ENCODE data around the gene BACH2. TPM values are rescaled to one million over a fixed set of nuclear protein-coding genes. Genes with fewer than 3 reads are reported as not detected.
A peak's percentile ranks its signal among the peaks of the same experiment; 100 is the strongest.

Gene BACH2
- total and polyA plus RNA-seq, 2 of the 4 experiments (the other 2 are of a cell fraction): 1.3 to 1.4 TPM

DNA sequence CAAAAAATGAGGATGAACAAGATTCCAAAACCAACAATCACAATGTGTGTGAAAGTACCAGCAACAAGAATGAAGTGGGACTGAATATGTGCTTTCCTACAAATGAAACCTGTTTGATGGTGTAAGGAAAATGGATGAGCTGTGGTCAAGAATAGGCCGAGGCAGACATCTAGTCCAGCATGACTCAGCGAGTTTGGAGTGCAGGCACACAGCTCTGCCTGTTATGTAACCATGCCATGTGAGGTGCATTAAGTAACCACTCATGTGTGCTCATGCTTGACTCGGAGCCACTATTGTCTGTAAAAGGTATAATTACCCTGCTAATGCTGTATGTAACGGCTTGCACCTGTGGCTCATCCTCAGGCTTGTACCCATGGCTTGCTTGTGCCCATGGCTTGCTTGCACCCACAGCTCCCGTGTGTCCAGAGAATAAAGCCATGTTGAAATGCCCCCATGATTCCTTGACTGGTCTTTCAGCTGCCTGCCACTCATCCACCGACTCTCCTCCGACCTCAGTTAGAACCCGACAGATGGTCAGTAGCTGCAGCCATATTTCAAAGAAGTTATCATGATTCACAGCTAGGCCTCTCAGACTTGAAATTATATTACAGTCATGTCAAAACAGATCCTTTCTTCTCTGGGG is 98.7 kb downstream of the BACH2 start:
- Histone ChIP-seq H2BK15ac (ENCODE audit: low read depth, low read length) (peak overlapping the region; percentile 1; the same call in 1 of the 3 replicates), H3K56ac (ENCODE audit: extremely low read depth, insufficient read depth, low read length) (no peak overlapping the region), H4K5ac (ENCODE audit: low read depth, low read length) (peak overlapping the region; percentile 38; the same call in 1 of the 2 replicates), H4K20me1 (ENCODE audit: insufficient read depth, low read length) (no peaks in the 10 kb centered on the region), H3K9me1 (ENCODE audit: insufficient read depth, low read length) (peaks cover 7% of the 10 kb centered on the region), H3K79me1 (ENCODE audit: low read depth in 1 of 2, low read length in 2 of 2) (no peaks in the 10 kb centered on the region), H4K8ac (ENCODE audit: low read depth in 2 of 2, low read length in 2 of 2) (peak overlapping the region in 1 of 2 experiments; percentile 36; a peak in 2 of 4 replicates), H3K27ac (ENCODE audit: insufficient read depth, low read length) (peak overlapping the region; percentile 6; the same call in 1 of the 2 replicates), H2AK9ac (replicated peaks; ENCODE audit: low read depth, low read length, poor library complexity) (no peak overlapping the region), H3K27me3 (ENCODE audit: control insufficient read depth, insufficient read depth, low read length) (no peaks in the 10 kb centered on the region), H3K4me2 (ENCODE audit: low read depth, low read length) (no peak overlapping the region), H3K4ac (ENCODE audit: low read depth, low read length) (0 out of 2 replicates have a peak overlapping the region, but pooled peaks have one; percentile 2), H2BK5ac (ENCODE audit: low read depth, low read length, poor library complexity, severe bottlenecking) (peak overlapping the region; percentile 18), H4K91ac (ENCODE audit: insufficient read depth, low read depth, low read length) (no peak overlapping the region; the same call in 1 of the 2 replicates), H2AFZ (replicated peaks; ENCODE audit: low read length, poor library complexity) (no peak overlapping the region), H3K23ac (ENCODE audit: low read depth, low read length) (no peak overlapping the region), H3K14ac (replicated peaks; ENCODE audit: low read depth, low read length) (peak overlapping the region; percentile 49; the same call in 1 of the 2 replicates), H3K9me3 (ENCODE audit: control insufficient read depth, insufficient read depth, low read length) (no peaks in the 10 kb centered on the region), H3K18ac (ENCODE audit: low read depth, low read length) (peak overlapping the region; percentile 49), H3K9ac (ENCODE audit: low read depth, low read length) (no peak overlapping the region), H2AK5ac (ENCODE audit: low read depth, low read length) (peak overlapping the region; percentile 31; the same call in 1 of the 2 replicates), H2BK20ac (ENCODE audit: low read depth, low read length) (peak overlapping the region; percentile 13; the same call in 1 of the 2 replicates), H3K4me3 (ENCODE audit: insufficient read depth, low read depth, low read length) (no peak overlapping the region), H3K36me3 (ENCODE audit: control insufficient read depth, insufficient read depth, low read length) (no peaks in the 10 kb centered on the region), H2BK120ac (ENCODE audit: low read depth, low read length) (peak overlapping the region; percentile 48), H3K4me1 (ENCODE audit: control insufficient read depth, insufficient read depth, low read length) (peaks cover 13% of the 10 kb centered on the region)
- 0 out of 2 replicates have a peak, but pooled peaks have one; percentile 22 for ATAC-seq (ENCODE audit: low read depth)
- intact Hi-C loops (cut with micrococcal nuclease) (no loop called here), in situ Hi-C loops (cut with MboI; ENCODE audit: low sequenced_read_pairs) (no loop called here), dilution Hi-C loops (cut with HindIII; ENCODE audit: low sequenced_read_pairs, unreplicated experiment) (no loop called here)
- ChIA-PET CTCF (no interaction called here), POLR2A (ENCODE audit: unreplicated experiment) (no interaction called here)
- no TSS peak for BruUV-seq (replicated peaks)
- WGBS, 2 experiments (ENCODE audit: extremely low coverage in 2 of 2, insufficient read length in 1 of 2): 97% methylated on average over 5 of the region's 8 CpGs; no CpG with 5 or more reads in 1 of the 2 experiments
- peak; percentile 85 for DNase-seq
- TF ChIP-seq RFX5 (IDR thresholded peaks at IDR 0.05; ENCODE audit: low read depth, low read length): 0 out of 2 replicates have a peak, but pooled peaks have one; percentile 10
- no peak for TF ChIP-seq POLR2A (IDR thresholded peaks at IDR 0.05; ENCODE audit: low read depth, low read length)
- TF ChIP-seq SMC3 (IDR thresholded peaks at IDR 0.05; ENCODE audit: low read depth, low read length): no peak
- TF ChIP-seq FOS (IDR thresholded peaks at IDR 0.05; ENCODE audit: low read depth, low read length): 0 out of 2 replicates have a peak, but pooled peaks have one; percentile 46
- TF ChIP-seq, protein P1, sequence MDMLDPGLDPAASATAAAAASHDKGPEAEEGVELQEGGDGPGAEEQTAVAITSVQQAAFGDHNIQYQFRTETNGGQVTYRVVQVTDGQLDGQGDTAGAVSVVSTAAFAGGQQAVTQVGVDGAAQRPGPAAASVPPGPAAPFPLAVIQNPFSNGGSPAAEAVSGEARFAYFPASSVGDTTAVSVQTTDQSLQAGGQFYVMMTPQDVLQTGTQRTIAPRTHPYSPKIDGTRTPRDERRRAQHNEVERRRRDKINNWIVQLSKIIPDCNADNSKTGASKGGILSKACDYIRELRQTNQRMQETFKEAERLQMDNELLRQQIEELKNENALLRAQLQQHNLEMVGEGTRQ (IDR thresholded peaks at IDR 0.05; ENCODE audit: low read depth, low read length): peak; percentile 14; the same call in 1 of the 2 replicates
- TF ChIP-seq MAZ (IDR thresholded peaks at IDR 0.05; ENCODE audit: borderline replicate concordance, low read depth, low read length): no peak
- no peak for TF ChIP-seq ELK1 (IDR thresholded peaks at IDR 0.05; ENCODE audit: borderline replicate concordance, low read depth, low read length)
- no peak for TF ChIP-seq RAD21 (IDR thresholded peaks at IDR 0.05; ENCODE audit: low read length)
- TF ChIP-seq CEBPB (IDR thresholded peaks at IDR 0.05; ENCODE audit: low read depth, low read length): peak; percentile 72
- TF ChIP-seq CHD1 (IDR thresholded peaks at IDR 0.05; ENCODE audit: low read depth, low read length): no peak
- peak; percentile 98 for TF ChIP-seq NFE2L2 (IDR thresholded peaks at IDR 0.05; ENCODE audit: low read depth, low read length)
- TF ChIP-seq MXI1 (IDR thresholded peaks at IDR 0.05; ENCODE audit: borderline replicate concordance, low read depth, low read length): no peak; the same call in 1 of the 2 replicates
- peak; percentile 78 for TF ChIP-seq MAFK (IDR thresholded peaks at IDR 0.05; ENCODE audit: low read depth, low read length)
- TF ChIP-seq CTCF (conservative IDR thresholded peaks at IDR 0.05; ENCODE audit: low read depth, low read length): no peak
